HG03558 (cell line): ENCODE results near the gene HCLS1.

Experiments used
- ATAC-seq: cut with Tn5 transposase; IDR thresholded peaks from one replicate; pipeline ENCODE4 v1.9.1; 2021; ENCODE audit warnings: moderate number of reproducible peaks; ENCODE audit not compliant: unreplicated experiment; ENCODE audit errors: extremely low read depth

The HCLS1 gene

DNA sequence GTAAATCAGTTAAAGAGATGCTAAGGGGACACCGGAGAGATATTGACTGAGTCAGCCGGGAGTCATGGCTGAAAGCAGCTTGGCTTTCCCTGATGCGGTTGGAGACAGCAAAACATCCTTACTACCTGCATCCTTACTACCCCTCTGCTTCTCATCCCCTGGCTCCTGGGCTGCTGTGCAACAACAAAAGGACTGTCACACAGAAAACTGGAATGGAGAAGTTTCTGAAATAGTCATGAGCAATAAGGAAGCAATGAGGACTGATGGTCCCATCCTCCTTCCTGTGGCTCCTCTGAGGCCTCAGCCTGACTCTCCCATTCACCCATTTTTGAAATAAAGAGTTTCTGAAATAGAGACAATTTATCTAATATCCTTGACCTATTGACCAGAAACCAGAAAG lies 1.1 kb downstream of the HCLS1 start:
- ATAC-seq, result no peak

DNA sequence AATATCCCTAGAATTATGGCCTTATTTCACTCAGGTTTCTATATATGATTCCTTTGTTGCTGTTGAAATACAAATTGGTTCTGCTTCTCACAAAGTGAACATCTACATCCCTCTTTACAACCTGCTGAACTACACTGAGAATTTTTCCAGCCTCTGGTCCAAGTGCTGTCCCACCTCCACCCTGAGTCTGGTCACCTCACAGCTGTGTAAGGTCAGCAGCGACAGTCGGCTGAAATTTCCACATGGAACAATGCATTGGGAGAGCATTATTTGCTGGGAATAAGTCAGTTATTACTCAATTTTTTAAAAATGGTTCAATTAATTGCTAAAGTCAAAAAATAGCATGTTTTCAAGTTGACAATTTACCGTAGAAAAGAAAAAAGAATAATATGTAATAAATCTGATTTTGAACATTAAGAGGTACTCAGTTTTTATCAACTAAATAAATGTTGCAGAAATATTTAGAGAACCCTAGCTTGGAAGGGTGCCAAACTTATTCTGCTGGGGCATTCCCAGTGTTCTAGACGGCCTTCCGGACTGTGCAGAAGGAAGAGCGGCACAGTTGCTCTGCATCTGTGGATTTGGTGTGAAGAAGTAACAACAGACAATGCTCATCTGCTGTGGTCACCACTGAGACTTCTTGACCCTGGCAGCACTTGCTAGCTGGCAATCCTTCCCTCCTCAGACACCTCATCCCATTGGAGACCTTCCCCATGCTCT lies 1.8 kb downstream of the HCLS1 start:
- ATAC-seq, result no peak

DNA sequence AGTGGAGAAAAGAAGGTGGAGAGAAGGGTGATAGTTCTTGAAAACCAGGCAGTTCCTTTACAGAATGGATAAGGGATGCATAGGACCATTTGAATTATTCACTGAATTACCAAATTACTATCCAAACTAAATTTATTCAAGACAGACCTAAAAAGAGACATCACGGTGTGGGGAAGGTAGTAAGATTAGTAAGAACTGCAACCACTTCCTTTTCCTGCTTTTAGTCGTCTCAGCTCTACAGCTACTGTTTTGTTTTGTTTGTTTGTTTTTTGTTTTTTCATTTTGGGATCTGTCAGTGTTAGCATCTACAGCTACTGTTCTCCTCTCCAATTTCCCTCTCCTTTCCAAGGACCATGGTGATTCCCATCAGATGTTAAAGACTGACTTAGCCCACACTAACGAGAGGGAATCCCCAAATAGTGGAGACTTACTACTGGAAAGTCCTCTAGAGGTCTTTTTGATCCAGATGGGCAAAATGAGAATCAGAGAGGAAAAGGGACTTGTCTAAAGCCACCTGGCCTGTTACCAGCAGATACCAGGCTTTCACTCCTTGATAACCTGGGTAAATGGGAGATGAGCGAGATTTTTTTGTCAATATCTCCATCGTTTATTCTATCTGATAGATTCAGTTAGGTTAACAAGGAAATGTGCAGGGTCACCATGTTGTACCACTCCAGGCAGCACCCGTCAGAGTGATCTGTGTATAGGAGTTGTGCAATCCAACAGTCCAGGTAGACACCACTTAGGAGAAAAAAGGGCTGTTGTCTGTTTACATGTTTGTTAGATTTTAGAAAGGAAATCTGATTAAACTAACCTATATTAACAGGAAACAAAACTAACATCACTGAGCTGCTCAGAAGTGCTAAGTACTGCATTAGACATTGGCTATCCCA lies 6.0 kb downstream of the HCLS1 start:
- peak; percentile 63 for ATAC-seq

DNA sequence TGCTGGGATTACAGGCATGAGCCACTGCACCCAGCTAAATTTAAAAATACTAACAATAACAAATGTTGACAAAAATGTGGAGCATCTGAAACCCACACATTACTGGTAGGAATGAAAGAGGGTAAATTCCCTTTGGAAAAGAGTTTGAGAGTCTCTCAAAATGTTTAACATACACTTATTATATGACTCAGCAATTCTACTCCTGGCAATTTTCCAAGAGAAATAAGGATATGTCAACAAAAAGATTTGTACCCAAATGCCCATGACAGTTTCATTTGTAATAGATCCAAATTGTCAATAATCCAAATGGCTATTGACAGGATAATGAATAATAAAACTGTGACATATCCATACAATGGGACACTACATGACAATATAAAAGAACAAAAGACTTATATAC lies 9.0 kb downstream of the HCLS1 start:
- no peak for ATAC-seq

DNA sequence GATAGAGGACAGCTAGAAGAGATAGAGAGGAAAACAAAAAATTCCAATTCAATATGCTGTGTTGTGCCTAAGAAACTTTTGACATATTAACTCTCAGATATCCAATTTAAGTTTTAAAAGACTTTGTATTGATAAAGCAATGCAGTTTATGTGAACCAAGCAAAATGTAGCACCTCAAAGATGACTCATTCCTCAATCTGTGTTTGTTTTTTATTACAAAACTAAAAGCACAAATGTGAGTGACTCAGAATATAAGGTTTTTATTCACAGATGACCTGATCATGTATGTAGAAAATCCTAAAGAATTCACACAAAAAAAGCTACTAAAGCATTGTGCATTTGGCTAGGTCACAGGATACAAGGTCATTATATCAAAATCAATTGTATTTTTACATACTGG lies 11.1 kb downstream of the HCLS1 start:
- ATAC-seq, result no peak

DNA sequence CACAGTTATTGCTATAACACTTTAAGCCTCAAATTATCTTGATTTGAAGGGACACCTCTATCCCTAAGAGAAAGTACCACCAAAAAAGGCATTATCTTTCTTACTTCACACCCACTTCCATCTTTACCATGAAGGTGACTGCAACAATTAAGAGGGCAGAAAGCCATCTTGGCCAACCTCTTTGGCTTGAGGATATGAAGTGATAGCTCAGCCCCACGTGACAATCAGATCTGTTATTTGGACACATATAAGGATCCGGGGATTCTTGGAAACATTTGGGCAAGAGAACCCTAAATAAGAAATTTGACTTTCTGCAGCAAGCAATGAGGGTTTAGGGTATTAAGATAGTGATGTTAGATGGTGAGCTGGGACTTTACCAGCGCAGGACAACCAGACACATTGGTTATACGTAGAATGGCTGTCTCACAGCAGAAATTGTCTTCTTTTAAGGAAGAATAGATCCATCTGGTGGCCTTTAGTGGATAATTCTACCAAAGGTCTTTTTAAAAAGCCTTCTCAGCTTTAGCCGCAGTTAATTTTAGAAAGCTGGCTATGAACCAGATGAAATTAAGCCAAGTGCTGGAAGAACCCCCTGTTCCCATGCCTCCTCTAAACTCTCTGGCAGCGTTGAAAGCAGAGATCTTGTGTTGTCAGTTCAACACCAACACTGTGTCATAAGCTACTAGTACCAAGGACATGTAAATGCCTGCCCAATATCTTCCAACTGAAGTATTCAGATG lies 12.3 kb downstream of the HCLS1 start:
- ATAC-seq, result no peak

DNA sequence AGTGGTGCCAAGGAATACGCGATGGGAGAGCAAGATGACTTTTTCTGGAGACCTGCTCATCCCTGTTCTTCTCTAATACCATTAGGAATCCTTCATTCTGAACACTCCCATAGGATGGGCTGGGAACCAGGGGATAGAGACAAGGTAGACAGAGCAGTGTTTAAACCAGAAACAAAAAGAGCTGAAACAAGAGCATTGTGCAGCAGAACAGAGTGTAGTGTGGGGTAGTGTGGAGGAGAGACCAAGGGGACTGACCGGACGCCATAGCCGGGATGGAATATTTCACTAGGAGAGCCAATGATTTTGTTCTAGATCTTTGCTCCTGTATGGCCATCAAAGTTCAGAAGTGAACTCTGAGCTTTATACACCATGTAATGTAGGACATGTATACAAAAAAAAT lies 15.6 kb downstream of the HCLS1 start:
- no peak for ATAC-seq

DNA sequence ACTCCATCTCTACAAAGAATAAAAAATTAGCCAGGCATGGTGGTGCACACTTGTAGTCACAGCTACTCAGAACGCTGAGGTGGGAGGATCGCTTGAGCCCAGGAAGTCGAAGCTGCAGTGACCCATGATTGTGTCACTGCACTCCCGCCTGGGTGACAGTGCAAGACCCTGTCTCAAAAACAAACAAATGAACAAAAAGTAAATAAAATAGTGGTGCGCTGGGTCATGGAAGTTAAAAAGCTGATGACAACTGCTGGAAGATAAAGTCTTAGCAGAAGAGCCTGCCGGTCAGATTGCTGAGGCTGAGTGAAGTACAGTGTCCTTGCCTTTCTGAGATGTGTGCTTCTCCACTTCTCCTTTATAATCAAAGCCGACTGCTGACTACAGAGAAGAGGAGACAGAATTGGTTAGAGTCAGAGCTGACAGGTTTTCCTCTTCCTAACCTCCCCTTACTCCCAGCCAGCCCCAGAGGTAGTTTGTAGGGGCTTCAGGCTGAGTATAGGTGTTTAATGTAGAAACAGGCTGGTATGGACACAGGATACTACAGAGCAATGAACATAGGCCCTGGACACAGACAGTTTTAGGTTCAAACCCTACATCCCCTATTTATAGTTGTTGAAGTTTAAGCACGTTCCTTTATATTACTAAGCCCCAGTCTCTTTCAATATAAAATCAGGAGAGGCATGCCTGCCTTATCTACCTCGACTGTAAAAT lies 17.9 kb downstream of the HCLS1 start:
- ATAC-seq, result no peak

DNA sequence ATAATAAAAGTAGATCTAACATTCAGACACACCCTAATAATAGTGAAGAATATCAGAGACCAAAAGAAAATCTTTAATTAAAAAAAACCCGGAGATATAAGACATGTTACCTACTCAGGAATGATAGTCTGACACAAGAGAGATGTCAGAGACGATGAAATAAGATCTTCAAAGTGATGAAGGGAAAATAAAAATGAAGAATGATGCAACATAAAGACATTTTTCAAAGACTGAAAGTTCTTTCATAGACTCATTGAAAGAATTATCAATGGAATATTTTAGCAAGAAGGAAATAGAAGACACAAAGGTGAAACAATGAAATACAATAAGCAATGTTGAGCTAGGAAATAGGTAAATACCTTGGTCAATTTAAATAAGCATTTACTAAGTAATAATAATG lies 19.6 kb downstream of the HCLS1 start:
- no peak for ATAC-seq

DNA sequence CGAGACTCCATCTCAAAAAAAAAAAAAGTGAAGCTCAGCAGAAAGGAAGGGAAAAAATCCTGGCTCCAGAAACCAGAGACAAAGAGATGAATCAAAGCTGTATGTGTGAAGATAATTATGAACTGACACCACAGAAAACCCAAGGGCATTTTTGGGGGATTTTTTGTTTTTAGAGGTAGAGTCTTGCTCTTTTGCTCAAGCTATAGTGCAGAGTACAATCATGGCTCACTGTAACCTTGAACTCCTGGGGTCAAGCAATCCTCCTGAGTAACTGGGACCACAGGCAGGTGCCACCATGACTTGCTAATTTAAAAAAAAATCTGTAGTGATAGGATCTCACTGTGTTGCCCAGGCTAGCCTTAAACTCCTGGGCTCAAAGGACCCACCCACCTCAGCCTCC lies 22.8 kb downstream of the HCLS1 start:
- ATAC-seq, result no peak

DNA sequence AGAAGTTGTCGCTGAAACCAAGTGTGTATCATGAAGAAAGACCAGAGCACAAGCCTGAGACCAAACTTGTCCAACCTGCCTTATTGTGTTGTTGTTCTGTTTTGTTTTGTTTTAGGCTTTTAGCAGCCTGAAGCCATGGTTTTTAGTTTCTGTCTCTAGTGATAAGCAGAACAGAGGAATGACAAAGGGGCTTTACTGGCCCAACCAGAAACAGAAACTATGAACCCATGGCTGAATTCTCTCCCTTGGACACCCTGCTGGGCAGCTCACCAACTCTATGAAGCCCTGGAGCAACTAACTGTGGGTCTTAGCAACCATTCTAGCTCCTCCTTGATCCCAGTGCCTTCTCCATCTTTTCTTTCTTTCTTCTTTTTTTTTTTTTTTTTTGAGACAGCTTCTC lies 30.3 kb downstream of the HCLS1 start:
- no peak for ATAC-seq

DNA sequence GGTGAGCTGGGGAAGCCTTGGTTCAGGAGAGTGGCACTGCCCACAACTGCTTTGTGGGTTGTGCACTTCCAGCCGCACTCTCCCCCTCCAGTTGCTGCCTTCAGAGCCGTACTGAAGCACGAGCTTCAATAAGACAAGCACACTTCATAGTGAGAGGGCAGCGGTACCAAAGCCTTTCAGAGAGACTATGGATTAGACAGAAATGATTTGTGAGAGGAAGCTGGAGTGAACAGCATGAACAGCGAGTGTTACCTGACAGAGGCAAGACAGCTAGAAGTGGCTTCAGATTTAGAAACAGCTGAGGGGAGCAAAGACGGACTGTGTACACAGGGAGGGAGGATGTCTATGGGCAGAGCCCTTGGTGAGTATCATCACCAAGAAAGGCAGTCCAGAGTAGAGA lies 31.1 kb downstream of the HCLS1 start:
- ATAC-seq, result no peak

DNA sequence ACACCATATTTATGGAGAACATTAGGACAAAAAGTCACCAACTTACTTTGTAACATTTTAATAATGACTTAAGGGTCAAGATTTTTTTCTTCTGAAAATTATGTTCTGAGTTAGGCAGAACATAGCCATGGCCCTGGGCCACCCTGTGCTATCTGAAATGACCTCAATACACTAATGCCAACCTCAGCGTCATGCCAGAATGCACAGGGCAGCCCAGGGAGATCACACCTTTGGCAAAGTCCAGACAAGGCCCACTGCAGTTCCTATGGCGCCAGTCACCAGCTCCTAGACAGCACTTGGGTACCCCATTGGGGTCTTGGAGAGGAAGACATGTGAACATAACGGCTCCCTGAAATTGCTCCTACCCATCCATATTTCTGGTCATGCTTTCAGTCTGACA lies 33.1 kb downstream of the HCLS1 start:
- no peak for ATAC-seq

DNA sequence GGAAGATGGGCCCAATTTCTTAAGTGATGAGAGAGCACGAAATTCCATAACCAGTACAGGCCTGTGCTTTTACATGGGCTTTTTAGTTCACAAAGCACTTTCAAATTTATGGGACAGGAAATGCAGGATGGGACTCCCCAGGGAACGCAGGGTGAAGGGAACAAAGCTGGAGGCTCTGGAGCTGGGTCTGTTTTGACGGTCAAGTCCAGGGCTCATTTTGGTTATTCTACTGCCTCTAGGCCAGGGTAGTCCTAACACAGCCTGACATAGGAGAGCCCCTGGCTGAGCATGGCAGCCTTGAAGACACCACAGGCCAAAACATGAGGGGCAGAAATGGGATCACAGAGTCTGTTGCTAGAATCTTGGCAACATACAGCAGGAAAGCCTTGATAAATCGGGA lies 33.5 kb downstream of the HCLS1 start:
- ATAC-seq, result no peak

DNA sequence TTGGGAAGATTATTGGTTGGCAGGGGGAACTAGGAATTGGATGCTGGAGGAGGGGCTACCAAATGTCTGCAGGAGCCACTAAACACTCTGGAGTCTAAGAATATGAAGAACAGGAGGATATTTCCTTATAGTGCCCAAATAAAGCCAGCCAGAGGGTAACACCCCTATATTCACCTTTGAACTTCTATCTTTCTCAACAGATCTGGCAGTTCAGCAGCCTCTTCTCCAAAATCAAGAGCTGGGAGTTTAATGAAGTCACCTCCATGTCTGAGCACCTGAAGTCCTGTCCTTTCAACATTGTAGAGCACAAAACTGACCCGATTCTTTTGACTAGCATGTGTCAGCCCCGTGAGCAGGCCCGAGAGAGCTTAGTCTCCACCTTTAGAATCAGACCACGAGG lies 34.2 kb downstream of the HCLS1 start:
- ATAC-seq, result no peak

DNA sequence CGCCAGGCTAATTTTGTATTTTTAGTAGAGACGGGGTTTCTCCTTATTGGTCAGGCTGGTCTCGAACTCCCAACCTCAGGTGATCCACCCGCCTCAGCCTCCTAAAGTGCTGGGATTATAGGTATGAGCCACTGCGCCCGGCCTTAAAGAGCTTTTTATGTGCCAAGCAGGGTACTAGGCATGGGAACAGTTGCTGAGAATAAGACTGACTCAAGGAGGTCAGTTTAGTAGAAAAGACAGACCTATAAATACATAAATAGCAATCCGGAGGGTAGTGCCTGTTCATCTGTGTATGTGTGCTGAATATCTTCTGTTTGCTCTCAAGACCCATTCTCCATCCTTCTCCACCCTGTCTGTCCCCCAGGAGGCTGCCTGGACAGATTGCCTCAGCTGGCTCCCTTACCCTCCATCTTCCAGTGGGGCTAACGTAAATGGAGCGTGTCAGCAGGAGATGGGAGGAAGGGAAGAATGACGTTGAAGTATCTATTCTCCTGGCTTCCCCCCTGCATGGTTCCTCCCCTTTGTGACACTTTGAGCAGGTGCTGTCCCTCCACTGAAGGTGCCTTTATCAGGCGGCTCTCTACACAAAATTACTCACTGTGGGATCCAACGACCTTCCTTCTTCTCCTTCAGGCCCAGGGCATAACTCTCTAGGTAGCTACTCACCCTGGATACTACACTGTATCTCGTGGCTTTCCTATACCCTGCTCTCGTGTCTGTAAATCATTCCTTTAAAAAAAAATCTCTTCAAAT lies 36.4 kb downstream of the HCLS1 start:
- no peak for ATAC-seq

DNA sequence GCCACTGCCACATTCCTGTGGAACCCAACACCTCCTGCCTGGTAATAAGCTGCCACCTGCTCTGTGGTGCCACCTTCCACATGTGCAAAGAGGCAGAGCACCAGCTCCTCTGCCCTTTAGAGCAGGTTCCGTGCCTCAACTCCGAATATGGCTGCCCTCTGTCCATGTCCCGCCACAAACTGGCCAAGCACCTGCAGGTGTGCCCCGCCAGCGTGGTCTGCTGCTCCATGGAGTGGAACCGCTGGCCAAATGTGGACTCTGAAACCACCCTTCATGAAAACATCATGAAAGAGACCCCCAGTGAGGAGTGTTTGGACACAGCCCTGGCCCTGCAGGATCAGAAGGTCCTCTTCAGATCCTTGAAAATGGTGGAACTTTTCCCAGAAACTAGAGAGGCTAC lies 39.2 kb downstream of the HCLS1 start:
- no peak for ATAC-seq

DNA sequence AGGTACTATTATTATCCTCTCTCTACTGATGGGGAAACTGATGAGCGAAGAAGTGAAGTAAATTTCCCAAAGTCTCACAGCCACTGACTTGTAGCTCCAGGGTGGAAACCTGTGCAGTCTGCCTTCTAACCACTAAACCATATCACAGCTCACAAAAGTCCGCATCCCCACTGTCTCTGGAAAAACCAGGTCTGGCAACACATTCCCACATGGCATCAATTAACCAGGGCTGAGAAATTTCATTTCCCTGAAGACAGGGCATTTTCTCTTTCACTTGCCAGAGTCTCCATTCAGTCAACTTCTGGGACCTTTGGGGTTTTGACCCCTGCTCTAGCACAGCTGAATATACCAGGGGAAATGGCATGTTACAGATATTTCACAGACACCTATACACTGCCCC lies 41.0 kb downstream of the HCLS1 start:
- ATAC-seq, result no peak

DNA sequence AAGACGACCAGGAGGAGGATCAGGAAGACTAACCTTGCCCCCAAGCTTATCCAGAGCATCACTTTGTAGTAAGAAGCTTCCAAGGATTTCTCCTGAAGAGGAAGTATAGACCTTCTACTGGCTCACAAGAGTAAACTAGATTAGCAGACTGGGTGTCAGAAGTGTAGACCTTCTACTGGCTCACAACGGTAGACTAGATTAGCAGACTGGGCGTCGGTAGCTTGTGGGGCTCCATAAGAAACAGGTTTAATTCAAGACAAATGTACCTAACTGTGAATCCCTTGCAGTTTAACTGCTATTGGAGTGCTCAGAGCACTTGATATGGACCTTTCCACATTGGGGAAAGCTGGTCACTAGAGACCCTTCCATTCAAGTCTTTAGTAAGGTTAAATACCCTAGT lies 54.6 kb downstream of the HCLS1 start:
- ATAC-seq, result no peak

DNA sequence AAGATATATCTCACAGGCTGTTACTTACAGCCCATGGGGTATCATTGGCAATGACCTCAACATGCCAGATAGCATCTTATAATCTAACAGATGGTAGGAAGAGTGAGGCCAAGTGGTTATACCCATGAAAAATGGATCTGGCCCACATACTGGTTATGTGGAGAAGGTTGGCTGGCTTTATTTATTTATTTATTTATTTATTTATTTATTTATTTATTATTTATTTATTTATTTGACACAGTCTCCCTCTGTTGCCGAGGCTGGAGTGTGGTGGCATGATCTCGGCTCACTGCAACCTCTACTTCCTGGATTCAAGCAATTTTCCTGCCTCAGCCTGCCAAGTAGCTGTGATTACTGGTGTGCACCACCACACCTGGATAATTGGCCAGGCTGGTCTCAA lies 55.9 kb downstream of the HCLS1 start:
- no peak for ATAC-seq
